PFSK-1 (cell line): Measurements from ENCODE around the gene ZBTB1.

ENCODE experiments used
- POLR2AphosphoS5 ChIP-seq: IDR thresholded peaks from 2 replicates; pipeline ENCODE4 v1.6.1; 2012; ENCODE audit warnings: low read depth, mild to moderate bottlenecking, control low read depth, low read length, moderate library complexity
- SIN3A ChIP-seq: IDR thresholded peaks from 2 replicates; pipeline ENCODE4 v1.6.1; 2012; ENCODE audit warnings: mild to moderate bottlenecking, low read length, moderate library complexity, borderline replicate concordance; ENCODE audit not compliant: insufficient read depth

- TF ChIP-seq POLR2AphosphoS5 (no peak), SIN3A (no peak)
Measured at GRCh38 chr14:64525354-64525753, 20.8 kb downstream of the ZBTB1 start.
